ENCODE measurements around the gene PLCB3. TPM values are rescaled to one million over a fixed set of nuclear protein-coding genes. Genes with fewer than 3 reads are reported as not detected.

PLCB3 gene
- total and polyA plus RNA-seq, 2 of the 13 experiments (the other 11 are each of a cell fraction or from before 2014, with no cell fraction given) = 7.5 to 13.8 TPM

DNA sequence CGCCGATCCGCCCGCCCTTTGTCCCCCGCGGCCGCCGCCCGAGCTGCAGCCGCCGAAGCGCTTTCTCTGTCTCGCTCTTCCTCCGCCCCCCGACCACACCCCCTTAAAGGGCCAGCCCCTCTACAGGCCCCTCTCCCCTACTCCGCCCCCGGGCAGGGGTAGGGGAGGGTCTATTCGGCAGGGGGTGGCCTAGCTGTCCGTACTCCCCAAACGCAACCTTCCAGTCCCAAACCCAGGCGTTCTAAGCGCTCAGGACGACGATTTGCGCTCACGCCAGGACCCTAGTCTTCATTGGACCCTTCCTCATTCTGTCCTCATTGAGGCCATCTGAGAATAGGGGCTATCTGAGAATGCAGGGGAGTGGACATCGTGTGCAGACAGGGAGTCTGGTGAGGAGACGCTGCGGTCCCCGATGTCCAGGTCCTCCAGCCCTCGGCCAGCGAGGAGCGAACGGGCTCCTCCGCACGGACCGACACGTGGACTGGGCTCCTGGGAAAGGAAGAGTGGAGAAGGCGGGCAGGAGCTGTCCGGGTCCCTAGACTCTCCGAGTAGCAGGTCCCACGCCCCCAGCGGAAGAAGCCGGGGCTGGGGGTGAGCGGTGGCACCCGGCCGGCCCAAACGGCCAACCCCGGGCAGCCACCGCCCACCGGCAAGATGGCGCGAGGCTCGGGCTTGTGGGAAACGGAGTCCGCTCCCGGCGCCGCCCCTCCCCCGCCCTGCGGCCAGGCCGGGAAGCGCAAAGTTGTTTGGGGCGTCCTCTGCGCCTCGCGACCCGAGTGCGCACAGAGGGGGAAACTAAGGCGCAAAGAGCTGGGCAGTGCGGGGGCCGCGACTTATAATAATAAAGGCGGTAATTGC, 4.2 kb upstream of the PLCB3 start, which contains the start of gene PPP1R14B (continued):
- TF ChIP-seq, protein P1, sequence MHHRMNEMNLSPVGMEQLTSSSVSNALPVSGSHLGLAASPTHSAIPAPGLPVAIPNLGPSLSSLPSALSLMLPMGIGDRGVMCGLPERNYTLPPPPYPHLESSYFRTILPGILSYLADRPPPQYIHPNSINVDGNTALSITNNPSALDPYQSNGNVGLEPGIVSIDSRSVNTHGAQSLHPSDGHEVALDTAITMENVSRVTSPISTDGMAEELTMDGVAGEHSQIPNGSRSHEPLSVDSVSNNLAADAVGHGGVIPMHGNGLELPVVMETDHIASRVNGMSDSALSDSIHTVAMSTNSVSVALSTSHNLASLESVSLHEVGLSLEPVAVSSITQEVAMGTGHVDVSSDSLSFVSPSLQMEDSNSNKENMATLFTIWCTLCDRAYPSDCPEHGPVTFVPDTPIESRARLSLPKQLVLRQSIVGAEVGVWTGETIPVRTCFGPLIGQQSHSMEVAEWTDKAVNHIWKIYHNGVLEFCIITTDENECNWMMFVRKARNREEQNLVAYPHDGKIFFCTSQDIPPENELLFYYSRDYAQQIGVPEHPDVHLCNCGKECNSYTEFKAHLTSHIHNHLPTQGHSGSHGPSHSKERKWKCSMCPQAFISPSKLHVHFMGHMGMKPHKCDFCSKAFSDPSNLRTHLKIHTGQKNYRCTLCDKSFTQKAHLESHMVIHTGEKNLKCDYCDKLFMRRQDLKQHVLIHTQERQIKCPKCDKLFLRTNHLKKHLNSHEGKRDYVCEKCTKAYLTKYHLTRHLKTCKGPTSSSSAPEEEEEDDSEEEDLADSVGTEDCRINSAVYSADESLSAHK (CRISPR knock-in tag; IDR thresholded peaks at IDR 0.05; ENCODE audit: borderline replicate concordance) = no peak
- TF ChIP-seq, protein P2, sequence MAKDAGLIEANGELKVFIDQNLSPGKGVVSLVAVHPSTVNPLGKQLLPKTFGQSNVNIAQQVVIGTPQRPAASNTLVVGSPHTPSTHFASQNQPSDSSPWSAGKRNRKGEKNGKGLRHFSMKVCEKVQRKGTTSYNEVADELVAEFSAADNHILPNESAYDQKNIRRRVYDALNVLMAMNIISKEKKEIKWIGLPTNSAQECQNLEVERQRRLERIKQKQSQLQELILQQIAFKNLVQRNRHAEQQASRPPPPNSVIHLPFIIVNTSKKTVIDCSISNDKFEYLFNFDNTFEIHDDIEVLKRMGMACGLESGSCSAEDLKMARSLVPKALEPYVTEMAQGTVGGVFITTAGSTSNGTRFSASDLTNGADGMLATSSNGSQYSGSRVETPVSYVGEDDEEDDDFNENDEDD (CRISPR knock-in tag; IDR thresholded peaks at IDR 0.05; ENCODE audit: borderline replicate concordance) = no peak; the same call in 1 of the 2 replicates
- TF ChIP-seq ZNF432 (CRISPR knock-in tag; IDR thresholded peaks at IDR 0.05; ENCODE audit: borderline replicate concordance) (0 out of 2 replicates have a peak, but pooled peaks have one; percentile 19), TCF7 (IDR thresholded peaks at IDR 0.05; ENCODE audit: low read depth) (no peak), ZNF232 (CRISPR knock-in tag; IDR thresholded peaks at IDR 0.05; ENCODE audit: borderline replicate concordance) (no peak), ZSCAN12 (CRISPR knock-in tag; IDR thresholded peaks at IDR 0.05) (no peak), CTCF (CRISPR knock-in tag; IDR thresholded peaks at IDR 0.05) (no peak; the same call in none of the 2 replicates), ZBTB20 (CRISPR knock-in tag; IDR thresholded peaks at IDR 0.05; ENCODE audit: borderline replicate concordance, low read depth) (peak; percentile 64; the same call in 1 of the 2 replicates), CEBPG (CRISPR knock-in tag; IDR thresholded peaks at IDR 0.05) (no peak), MAF1 (CRISPR knock-in tag; IDR thresholded peaks at IDR 0.05; ENCODE audit: borderline replicate concordance) (no peak), STAT5B (CRISPR knock-in tag; IDR thresholded peaks at IDR 0.05) (no peak), KLF6 (CRISPR knock-in tag; IDR thresholded peaks at IDR 0.05) (0 out of 2 replicates have a peak, but pooled peaks have one; percentile 51), ZNF431 (CRISPR knock-in tag; IDR thresholded peaks at IDR 0.05; ENCODE audit: borderline replicate concordance, low read depth) (no peak), FOXC1 (CRISPR knock-in tag; IDR thresholded peaks at IDR 0.05; ENCODE audit: borderline replicate concordance) (no peak), NFAT5 (CRISPR knock-in tag; IDR thresholded peaks at IDR 0.05) (no peak)
- TF ChIP-seq, protein P3, sequence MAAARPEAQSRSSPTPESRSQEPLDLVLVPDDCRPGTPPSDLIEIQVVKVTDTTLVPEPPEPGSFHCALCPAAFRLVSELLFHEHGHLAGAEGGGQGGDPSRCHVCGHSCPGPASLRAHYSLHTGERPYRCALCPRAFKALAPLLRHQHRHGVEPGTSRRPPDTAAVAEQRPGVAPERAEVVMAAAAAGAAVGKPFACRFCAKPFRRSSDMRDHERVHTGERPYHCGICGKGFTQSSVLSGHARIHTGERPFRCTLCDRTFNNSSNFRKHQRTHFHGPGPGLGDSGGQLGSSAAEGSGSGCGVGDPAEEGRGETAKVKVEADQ (CRISPR knock-in tag; IDR thresholded peaks at IDR 0.05; ENCODE audit: borderline replicate concordance) = no peak
